ENCODE data around the gene G2E3.

- TF ChIP-seq, protein P1, sequence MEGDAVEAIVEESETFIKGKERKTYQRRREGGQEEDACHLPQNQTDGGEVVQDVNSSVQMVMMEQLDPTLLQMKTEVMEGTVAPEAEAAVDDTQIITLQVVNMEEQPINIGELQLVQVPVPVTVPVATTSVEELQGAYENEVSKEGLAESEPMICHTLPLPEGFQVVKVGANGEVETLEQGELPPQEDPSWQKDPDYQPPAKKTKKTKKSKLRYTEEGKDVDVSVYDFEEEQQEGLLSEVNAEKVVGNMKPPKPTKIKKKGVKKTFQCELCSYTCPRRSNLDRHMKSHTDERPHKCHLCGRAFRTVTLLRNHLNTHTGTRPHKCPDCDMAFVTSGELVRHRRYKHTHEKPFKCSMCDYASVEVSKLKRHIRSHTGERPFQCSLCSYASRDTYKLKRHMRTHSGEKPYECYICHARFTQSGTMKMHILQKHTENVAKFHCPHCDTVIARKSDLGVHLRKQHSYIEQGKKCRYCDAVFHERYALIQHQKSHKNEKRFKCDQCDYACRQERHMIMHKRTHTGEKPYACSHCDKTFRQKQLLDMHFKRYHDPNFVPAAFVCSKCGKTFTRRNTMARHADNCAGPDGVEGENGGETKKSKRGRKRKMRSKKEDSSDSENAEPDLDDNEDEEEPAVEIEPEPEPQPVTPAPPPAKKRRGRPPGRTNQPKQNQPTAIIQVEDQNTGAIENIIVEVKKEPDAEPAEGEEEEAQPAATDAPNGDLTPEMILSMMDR (IDR thresholded peaks at IDR 0.05) = no peak
- TF ChIP-seq POLR2A (IDR thresholded peaks at IDR 0.05) = no peak
Measured at GRCh38 chr14:30551460-30551859, 7.5 kb upstream of the G2E3 start.
